Activated naive CD4-positive, alpha-beta T cell treated with anti-CD3 and anti-CD28 coated beads for 36 hours (primary cell): ENCODE results near the gene HRK. TPM values are rescaled to one million over a fixed set of nuclear protein-coding genes. Genes with fewer than 3 reads are reported as not detected.

Experiments used
- CTCF ChIA-PET: fragments of 350-600 bp; sonication (Branson Sonifier 250); formaldehyde crosslinking; loops from one replicate; lab custom pipeline; 2021; ENCODE audit warnings: antibody characterized with exemption; lab: Charles Lee
- DNase-seq: peaks from one replicate; pipeline ENCODE4 v3.0.0-alpha.2; 2020
- H3K27ac Mint-ChIP-seq: one replicate; pipeline ENCODE4 v1.8.0; 2021; ENCODE audit warnings: mild to moderate bottlenecking, mixed read lengths
- H3K27me3 Mint-ChIP-seq: one replicate; pipeline ENCODE4 v1.8.0; 2021; ENCODE audit warnings: low read depth, mixed read lengths
- H3K36me3 Mint-ChIP-seq: one replicate; pipeline ENCODE4 v1.8.0; 2021; ENCODE audit warnings: low read depth, mixed read lengths
- H3K4me1 Mint-ChIP-seq: one replicate; pipeline ENCODE4 v1.8.0; 2021; ENCODE audit warnings: low read depth, mixed read lengths
- H3K4me3 Mint-ChIP-seq: one replicate; pipeline ENCODE4 v1.8.0; 2021; ENCODE audit warnings: mild to moderate bottlenecking, moderate library complexity, mixed read lengths
- H3K9me3 Mint-ChIP-seq: one replicate; pipeline ENCODE4 v1.8.0; 2021; ENCODE audit warnings: mixed read lengths
- intact Hi-C: fragments of 100-400 bp; cut with micrococcal nuclease; formaldehyde crosslinking; loops from one replicate; pipeline ENCODE4 v1.15.1; 2023
- total RNA-seq, 2 experiments: library from RNA; stranded (reverse); gene quantifications; one replicate each; pipeline ENCODE4 v1.2.3, GENCODE V29; 2021

HRK gene
- total RNA-seq, 2 experiments from 2014 or later: not detected

DNA sequence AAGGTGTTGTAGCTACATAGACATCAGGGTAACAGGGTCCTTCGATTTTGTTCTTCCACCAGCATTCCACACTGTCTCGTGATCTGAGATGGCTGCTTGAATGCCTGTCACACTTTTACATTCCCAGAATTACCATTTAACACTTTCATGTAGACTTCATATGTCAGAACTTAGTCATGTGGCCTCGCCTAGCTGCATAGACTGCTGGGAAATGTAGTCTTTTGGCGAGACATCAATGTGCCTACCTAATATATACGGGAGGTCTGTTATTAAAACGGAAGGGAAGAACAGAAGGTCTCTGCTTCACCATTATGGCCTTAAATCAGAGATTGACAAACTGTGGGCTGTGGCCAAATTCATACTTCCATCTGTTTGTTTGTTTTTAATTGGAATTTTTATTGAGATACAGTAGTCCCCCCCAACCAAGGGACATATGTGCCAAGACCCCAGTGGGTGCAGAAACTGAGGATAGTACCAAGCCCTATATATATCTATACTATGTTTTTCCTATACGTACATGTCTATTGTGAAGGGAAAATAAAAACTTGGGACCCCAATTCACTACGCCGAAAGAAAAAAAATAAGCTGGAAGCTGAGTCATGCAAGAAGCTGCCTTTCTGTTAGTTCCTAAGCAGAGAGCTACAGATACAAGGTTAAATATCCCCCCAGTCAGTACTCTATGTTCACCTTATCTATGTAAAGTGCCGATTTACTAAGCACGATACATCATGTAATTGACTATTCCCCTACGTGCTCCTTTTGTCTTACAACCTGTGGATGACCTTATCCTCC, 11.3 kb upstream of the HRK start:
- Mint-ChIP-seq H3K27ac (no peak overlapping the region), H3K9me3 (no peaks in the 10 kb centered on the region), H3K27me3 (no peaks in the 10 kb centered on the region), H3K4me3 (no peak overlapping the region), H3K4me1 (no peaks in the 10 kb centered on the region), H3K36me3 (no peaks in the 10 kb centered on the region)
- intact Hi-C loops: no loop called here
- no peak for DNase-seq
- CTCF ChIA-PET: interaction anchor here (0.6 kb wide), 1 partner anchor 31 kb away, joined by 3 read pairs; no protein-coding TSS in a partner anchor

DNA sequence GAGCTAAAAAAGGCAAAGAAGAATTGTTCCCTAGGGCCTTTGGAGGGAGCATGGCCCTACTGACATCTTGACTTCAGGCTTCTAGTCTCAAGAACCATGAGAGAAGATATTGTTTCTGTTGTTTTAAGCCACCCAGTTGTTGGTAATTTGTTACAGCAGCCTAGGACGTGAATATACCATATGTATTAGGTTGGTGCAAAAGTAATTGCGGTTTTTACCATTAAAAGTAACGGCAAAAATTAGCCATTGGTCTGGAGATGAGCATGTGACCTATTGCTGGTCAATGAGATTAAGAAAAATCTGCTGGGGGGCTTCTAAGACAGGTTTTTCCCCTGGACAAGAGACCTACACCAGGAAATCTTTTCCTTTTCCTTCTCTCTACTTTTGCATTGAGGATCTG, 9.8 kb upstream of the HRK start:
- DNase-seq: no peak
- intact Hi-C loops: no loop called here
- H3K9me3 Mint-ChIP-seq: no peaks in the 10 kb centered on the region
- H3K4me3 Mint-ChIP-seq: no peak overlapping the region
- H3K27ac Mint-ChIP-seq: no peak overlapping the region
- no peaks in the 10 kb centered on the region for H3K27me3 Mint-ChIP-seq
- no peaks in the 10 kb centered on the region for H3K4me1 Mint-ChIP-seq
- H3K36me3 Mint-ChIP-seq: no peaks in the 10 kb centered on the region
- CTCF ChIA-PET: no interaction called here

DNA sequence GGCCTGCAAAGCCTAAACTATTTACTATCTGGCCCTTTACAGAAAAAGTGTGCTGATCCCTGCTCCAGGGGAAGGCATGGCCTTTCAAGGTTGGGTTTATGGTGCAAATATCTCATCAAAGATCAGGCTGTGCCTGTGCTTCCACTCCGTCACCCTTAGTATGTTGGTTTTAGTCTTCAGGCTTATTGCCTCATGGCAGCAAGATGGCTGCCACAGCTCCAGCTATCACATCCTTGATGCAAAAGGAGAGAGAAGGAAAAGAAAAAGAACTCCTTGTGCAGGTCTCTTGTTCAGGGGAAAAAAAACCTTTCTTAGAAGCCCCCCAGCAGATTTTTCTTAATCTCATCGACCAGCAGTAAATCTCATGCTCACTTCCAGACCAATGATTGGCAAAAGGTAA, 9.1 kb upstream of the HRK start:
- no peak for DNase-seq
- H3K4me3 Mint-ChIP-seq: no peak overlapping the region
- H3K27me3 Mint-ChIP-seq: no peaks in the 10 kb centered on the region
- H3K27ac Mint-ChIP-seq: no peak overlapping the region
- no peaks in the 10 kb centered on the region for H3K4me1 Mint-ChIP-seq
- CTCF ChIA-PET: no interaction called here
- no peaks in the 10 kb centered on the region for H3K36me3 Mint-ChIP-seq
- intact Hi-C loops: no loop called here
- H3K9me3 Mint-ChIP-seq: no peaks in the 10 kb centered on the region

DNA sequence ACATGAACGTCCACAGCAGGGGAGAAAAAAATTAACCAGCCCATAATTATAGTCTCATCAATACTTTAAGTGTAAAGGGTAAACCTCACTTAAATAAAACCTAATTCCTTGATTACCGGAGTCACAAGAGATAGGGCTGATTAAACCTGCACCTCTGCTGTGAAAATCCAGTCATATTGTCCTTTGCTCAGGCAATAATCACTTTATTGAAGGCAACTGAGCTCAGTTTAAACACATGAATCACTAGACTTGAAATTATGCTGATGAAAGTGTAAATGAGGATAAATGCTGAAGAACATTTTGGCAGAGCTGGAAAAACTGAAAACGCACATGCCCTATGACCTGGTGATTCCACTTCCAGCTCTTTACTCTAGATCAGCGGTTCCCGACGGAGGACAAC, 6.7 kb upstream of the HRK start:
- H3K4me3 Mint-ChIP-seq: no peak overlapping the region
- H3K36me3 Mint-ChIP-seq: no peaks in the 10 kb centered on the region
- no peaks in the 10 kb centered on the region for H3K9me3 Mint-ChIP-seq
- no peaks in the 10 kb centered on the region for H3K4me1 Mint-ChIP-seq
- CTCF ChIA-PET: no interaction called here
- no peak for DNase-seq
- peaks cover 13% of the 10 kb centered on the region for H3K27me3 Mint-ChIP-seq
- intact Hi-C loops: no loop called here
- H3K27ac Mint-ChIP-seq: no peak overlapping the region

DNA sequence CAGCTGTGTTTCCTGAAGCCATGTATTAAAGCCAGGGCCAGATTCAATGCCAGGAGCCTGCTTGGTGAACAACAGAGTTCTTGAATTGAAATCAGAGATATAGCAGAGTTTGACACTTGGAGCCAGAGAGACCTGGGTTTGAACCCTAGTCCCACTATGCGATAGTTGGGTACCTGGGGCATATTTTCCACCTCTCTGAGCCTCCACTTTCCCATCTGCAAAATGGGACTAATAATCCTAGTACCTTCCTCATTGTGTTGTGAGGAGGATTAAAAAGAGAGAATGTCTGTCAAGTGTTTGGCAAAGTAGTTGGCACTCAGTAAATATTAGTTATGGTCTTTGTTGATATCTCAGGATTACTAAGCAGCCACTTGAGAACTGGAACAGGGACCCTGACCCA, 6.0 kb upstream of the HRK start:
- Mint-ChIP-seq H3K4me1 (peaks cover 2% of the 10 kb centered on the region), H3K27me3 (peaks cover 19% of the 10 kb centered on the region), H3K9me3 (no peaks in the 10 kb centered on the region), H3K4me3 (no peak overlapping the region), H3K27ac (no peak overlapping the region), H3K36me3 (no peaks in the 10 kb centered on the region)
- CTCF ChIA-PET: no interaction called here
- intact Hi-C loops: no loop called here
- no peak for DNase-seq

DNA sequence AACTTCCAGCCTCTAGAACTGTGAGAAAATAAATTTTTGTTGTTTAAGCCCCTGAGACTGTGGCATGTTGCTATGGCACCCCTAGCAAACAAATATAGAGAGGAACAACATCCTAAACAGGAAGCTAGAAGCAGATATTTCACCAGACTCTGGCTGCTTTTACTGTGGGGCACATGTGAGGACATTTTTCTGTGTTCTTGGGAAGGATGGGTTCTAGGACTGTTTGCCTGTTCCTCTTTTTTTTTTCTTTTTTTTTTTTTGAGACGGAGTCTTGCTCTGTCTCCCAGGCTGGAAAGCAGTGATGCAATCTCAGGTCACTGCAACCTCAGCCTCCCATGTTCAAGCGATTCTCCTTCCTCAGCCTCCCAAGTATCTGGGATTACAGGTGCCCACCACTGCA, 4.2 kb upstream of the HRK start:
- intact Hi-C loops: no loop called here
- Mint-ChIP-seq H3K4me3 (no peak overlapping the region), H3K27me3 (peaks cover 29% of the 10 kb centered on the region), H3K27ac (no peak overlapping the region), H3K36me3 (no peaks in the 10 kb centered on the region), H3K9me3 (no peaks in the 10 kb centered on the region), H3K4me1 (peaks cover 9% of the 10 kb centered on the region)
- no peak for DNase-seq
- CTCF ChIA-PET: no interaction called here

DNA sequence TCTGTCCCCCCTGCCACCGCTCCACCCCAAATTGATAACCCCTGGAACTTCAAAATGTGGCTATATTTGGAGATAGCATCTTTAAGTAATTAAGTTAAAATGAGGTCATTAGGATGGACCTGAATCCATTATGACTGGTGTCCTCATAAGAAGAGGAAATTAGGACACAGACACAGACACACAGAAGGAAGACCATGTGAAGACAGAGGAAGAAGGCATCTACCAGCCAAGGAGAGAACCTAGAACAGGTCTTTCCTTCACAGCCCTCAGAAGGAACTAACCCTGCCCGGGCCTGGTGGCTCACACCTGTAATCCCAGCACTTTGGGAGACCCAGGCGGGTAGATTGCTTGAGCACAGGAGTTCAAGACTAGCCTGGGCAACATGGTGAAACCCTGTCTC, 3.6 kb upstream of the HRK start:
- CTCF ChIA-PET: no interaction called here
- H3K4me3 Mint-ChIP-seq: no peak overlapping the region
- no peaks in the 10 kb centered on the region for H3K36me3 Mint-ChIP-seq
- no peak for DNase-seq
- peaks cover 35% of the 10 kb centered on the region for H3K27me3 Mint-ChIP-seq
- H3K27ac Mint-ChIP-seq: no peak overlapping the region
- no peaks in the 10 kb centered on the region for H3K9me3 Mint-ChIP-seq
- intact Hi-C loops: no loop called here
- H3K4me1 Mint-ChIP-seq: peaks cover 15% of the 10 kb centered on the region

DNA sequence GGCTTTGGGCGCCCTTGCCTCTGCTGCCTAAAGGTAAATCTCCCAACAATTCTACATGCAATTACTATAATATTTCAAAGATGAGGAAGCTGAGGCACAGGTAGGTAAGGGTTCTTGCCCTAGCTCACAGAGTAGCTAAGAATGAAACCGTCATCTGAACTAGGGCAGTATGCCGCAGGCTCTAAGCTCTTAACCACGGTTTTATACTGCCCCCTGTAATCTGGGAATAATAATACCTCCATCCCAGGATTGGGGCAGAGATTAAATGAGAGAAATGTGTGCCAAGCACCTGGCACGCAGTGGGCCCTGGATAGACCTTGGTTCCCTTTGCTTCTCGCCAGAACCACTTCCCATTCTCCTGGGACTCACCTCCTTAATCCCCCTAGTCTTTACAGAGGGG, 1.5 kb upstream of the HRK start:
- Mint-ChIP-seq H3K4me1 (peaks cover 26% of the 10 kb centered on the region), H3K27ac (no peak overlapping the region), H3K4me3 (no peak overlapping the region), H3K36me3 (no peaks in the 10 kb centered on the region), H3K9me3 (no peaks in the 10 kb centered on the region), H3K27me3 (peaks cover 51% of the 10 kb centered on the region)
- DNase-seq: peak; percentile 6
- CTCF ChIA-PET: interaction anchor here (0.6 to 1.2 kb wide), 5 partner anchors 62 to 242 kb away, joined by 3 to 6 read pairs (median 4); no protein-coding TSS in a partner anchor
- intact Hi-C loops: loop anchor here (1.0 kb wide), 1 partner anchor 179 kb away; no protein-coding TSS in a partner anchor

DNA sequence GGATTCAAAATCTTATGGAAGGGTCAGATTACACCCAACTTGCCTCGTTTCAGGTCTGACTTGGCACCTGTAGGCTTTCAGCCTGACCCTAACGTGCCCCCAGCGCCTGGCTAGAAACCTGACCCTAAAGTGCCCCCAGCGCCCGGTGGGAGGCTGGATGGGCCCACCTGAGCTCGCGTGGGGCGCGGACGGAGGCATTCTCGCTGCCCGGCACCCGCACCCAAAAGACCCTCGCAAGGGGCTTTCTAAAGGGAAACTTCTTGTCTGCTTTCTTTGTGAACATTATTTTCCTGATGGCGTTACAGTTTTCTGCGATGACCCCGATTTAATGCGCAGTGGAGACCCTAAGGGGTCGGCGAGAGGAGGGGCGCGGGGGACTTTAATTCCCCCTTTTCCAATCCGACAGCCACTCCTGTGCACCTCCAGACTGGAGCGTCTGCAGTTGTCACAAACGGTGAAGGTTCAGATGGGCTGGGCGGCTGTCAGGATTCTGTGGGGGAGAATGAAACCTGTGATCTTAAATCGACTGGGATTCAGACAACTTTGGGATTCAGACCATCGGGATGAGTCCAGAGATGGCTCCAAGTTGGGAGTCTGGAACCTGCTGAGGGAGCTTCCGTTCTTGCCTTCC, 751 bp upstream of the HRK start:
- peak overlapping the region; percentile 58 for H3K4me3 Mint-ChIP-seq
- no peaks in the 10 kb centered on the region for H3K9me3 Mint-ChIP-seq
- CTCF ChIA-PET: interaction anchor here (0.6 to 1.2 kb wide), 7 partner anchors 63 to 243 kb away, joined by 3 to 6 read pairs (median 3); no protein-coding TSS in a partner anchor
- H3K27ac Mint-ChIP-seq: no peak overlapping the region
- no peak for DNase-seq
- H3K36me3 Mint-ChIP-seq: no peaks in the 10 kb centered on the region
- H3K27me3 Mint-ChIP-seq: peaks cover 56% of the 10 kb centered on the region
- intact Hi-C loops: loop anchor here (1.0 kb wide), 1 partner anchor 179 kb away; no protein-coding TSS in a partner anchor
- peaks cover 26% of the 10 kb centered on the region for H3K4me1 Mint-ChIP-seq

DNA sequence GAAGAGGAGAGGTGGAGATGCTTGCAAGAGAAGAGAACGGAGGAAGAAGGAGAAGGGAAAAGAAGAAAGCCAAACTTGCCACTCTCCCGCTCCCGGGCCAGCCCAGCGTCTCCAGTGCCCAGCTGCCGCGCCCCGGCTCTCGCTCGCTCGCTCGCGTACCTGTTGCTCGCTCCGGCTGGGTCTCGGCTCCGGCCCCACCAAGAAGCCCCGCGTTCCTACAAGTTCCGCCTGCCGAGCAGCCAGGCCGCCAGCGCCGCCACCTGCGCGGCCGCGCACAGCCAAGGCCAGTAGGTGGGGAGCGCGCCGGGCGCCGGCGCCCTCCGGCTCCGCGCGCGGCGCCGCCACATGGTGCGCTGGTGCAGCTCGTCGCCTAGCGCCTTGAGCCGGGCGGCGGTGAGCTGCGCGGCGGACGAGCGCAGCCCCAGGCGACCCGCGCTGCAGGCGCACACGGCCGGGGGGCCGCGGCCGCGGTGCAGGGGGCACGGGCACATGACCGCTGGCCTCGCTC, 370 bp downstream of the HRK start:
- no peak overlapping the region for H3K27ac Mint-ChIP-seq
- peak; percentile 25 for DNase-seq
- no peaks in the 10 kb centered on the region for H3K9me3 Mint-ChIP-seq
- CTCF ChIA-PET: interaction anchor here (0.5 kb wide), 1 partner anchor 44 kb away, joined by 3 read pairs; no protein-coding TSS in a partner anchor
- peaks cover 67% of the 10 kb centered on the region for H3K27me3 Mint-ChIP-seq
- H3K4me3 Mint-ChIP-seq: peak overlapping the region; percentile 78
- H3K36me3 Mint-ChIP-seq: no peaks in the 10 kb centered on the region
- H3K4me1 Mint-ChIP-seq: peaks cover 26% of the 10 kb centered on the region
- intact Hi-C loops: no loop called here

DNA sequence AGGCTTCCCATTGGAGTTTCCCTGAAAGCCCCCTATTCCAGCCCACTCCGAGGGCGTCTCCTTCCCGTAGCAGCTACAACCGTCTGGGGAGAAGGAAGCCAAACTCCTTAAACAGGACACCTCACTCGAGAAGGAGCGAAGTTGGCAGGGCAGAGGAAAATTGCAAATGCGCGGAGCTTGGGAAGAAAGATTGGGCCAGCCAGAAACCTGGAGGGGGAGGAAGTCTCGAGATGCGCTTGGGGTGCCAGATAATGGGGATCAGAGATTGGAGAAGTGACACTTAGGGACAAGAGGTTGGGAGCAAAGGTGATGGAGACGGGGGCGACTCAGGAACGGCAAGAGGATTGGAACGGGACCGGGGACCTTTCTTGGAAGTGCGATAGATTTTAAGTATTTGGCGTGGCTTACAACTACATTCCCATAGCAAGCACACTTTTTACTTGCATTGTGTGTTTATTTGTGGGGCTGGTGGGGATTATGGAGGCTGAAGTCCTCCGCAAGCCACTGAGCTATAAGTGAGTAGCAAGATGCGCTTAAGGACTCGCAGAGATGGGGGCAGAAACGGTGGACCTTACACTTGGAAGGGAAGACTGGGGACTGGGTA, 926 bp downstream of the HRK start:
- intact Hi-C loops: no loop called here
- H3K4me1 Mint-ChIP-seq: peaks cover 26% of the 10 kb centered on the region
- H3K36me3 Mint-ChIP-seq: no peaks in the 10 kb centered on the region
- CTCF ChIA-PET: interaction anchor here (0.6 kb wide), 1 partner anchor 292 kb away, joined by 3 read pairs; no protein-coding TSS in a partner anchor
- DNase-seq: no peak
- H3K27ac Mint-ChIP-seq: no peak overlapping the region
- peaks cover 70% of the 10 kb centered on the region for H3K27me3 Mint-ChIP-seq
- peak overlapping the region; percentile 78 for H3K4me3 Mint-ChIP-seq
- H3K9me3 Mint-ChIP-seq: no peaks in the 10 kb centered on the region

DNA sequence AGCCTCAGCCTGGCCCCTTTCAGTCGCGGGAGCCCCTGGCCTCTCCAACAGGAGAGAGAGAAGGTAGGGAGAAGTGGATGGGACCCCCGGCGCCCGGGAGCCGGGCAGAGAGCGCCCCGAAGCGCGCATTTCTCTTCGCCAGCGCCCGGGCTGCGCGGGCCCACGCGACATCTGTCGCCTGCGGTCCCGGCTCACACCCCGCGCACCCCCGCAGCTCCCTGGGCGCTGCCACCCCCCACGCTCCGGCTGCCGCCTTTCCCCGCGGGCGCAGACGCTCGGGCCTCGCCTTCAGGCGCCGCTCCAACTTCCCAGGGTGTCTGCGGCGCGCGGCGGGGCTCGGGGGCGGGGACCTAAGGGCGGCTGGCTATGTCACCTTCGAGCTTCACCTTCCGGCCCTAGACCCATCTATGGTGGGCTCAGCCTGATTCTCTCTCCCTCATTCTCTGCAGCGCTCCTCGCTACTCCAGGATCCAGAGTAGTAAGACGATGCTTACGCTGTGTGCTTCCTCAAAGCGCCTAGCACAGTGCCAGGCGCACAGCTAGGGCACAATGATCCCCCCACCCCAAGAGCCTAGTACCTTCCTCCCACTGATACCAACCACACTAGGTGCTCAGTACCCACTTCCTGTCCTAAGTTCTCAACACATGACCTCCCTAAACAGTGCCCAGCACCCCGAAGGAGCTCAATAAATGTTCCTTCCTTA, 1.6 kb downstream of the HRK start:
- peaks cover 72% of the 10 kb centered on the region for H3K27me3 Mint-ChIP-seq

More for the DNA sequence above, 1.6 kb downstream of the HRK start:
- CTCF ChIA-PET: interaction anchor here (0.6 kb wide), 1 partner anchor 291 kb away, joined by 3 read pairs; no protein-coding TSS in a partner anchor
- Mint-ChIP-seq H3K4me3 (peak overlapping the region; percentile 78), H3K4me1 (peaks cover 26% of the 10 kb centered on the region), H3K9me3 (peaks cover 2% of the 10 kb centered on the region), H3K36me3 (no peaks in the 10 kb centered on the region), H3K27ac (no peak overlapping the region)
- no peak for DNase-seq
- intact Hi-C loops: no loop called here
